HS-5 (cell line): ENCODE results near the gene FCN2.

Experiments used
- DNase-seq: peaks from one replicate; pipeline ENCODE4 v3.0.0-alpha.2; 2012; ENCODE audit warnings: low read depth

Gene FCN2

DNA sequence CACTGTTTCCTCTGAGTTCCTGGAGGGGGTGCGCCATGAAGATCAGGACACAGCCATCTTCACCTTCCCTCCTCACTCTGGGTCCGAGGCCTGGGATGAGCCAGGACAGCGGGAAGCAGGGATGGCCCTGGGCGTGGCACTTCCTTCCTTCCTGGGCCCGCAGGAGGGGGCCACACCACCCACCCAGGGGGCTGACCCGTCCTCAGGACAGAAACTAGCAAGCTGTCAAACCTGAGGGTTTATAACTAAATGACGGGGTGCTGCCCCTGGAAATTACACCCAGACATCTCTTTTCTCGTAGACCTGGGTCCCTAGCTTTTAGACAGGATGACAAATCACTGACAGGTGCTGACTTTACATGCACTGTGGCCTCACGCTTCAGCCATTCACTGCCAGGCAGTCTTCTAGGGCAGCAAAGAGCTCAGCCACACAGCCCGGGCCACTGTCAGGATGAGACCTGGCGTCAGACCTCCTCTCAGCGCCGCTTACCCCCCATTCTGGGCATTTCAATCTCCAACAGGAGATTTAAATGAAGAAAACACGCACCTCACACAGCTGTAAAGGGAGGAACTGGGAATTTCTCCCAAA is 8.1 kb downstream of the FCN2 start:
- DNase-seq, result no peak

DNA sequence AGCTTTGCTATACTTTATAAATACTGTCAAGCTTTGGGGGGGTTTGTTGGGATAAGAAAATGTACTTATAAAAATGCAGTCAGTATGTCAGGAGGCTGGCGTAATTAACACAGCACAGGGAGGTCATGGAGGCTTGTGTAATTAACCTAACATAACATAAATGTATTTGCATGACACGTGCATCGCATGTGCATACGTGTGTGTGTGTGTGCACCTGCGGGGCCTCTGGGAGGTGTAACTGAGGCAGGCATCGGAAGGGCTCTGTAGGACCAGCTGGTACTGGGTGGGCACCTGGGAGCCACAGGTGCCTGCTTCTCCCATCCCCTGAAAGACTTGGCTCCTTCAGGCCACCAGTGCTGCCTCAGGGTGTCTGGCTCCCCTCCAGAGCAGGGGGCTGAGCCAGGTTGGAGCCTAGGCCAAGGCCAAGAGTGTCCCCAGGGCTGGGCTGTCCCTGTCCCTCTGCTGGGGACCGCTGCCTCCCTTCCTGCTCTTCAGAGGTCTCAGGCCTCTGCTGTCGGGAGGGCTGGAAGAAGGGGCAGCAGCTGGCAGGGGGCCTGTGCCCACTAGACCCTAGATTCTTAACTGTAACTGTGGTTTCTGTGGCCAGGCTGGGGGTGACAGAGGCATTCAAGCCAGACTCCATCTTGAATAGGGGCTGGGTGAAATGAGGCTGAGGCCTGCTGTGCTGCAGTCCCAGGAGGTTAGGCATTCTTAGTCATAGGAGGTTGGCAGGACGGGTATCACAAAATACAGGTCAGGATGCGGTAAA is 9.0 kb downstream of the FCN2 start:
- DNase-seq, result no peak

DNA sequence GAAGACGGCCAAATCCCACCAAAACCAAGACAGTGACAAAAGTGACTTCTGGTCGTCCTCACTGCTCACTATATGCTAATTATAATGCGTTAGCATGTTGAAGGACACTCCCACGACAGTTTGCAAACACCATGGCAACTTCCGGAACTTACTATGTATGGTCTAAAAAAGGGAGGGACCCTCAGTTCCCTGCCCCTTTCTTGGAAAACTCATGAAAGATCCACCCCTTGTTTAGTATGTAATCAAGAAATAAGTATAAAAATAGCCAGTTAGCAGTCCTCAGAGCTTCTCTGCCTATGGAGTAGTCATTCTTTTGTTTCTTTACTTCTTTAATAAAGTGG is 9.5 kb downstream of the FCN2 start:
- DNase-seq, result no peak

- DNase-seq, result no peak
Measured at GRCh38 chr9:134891053-134891452, 10.4 kb downstream of the FCN2 start.

DNA sequence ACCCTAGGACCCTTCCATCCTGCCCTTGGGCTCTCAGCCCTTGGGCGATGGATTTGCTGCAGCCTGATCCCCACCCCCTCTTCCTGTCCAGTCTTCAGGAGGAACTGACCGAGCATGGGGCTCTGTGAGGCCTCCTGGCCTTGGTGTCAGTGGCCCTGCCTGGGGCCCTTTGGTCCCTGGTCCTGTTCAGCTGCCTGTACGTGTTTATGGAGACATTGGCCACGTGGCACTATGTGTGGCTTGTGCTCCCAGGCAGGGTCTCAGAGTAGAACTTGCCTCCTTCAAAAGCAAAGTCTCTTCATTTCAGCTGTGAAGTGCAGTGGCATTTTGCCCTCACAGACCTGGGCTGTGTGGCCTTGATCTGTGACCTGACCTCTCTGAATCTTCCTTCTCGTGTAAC is 11.1 kb downstream of the FCN2 start:
- no peak for DNase-seq

GRCh38 chr9:134892221-134892620 is 11.6 kb downstream of the FCN2 start:
- DNase-seq, result no peak

GRCh38 chr9:134892820-134893420 is 12.3 kb downstream of the FCN2 start:
- DNase-seq, result no peak

GRCh38 chr9:134894136-134894860 is 13.7 kb downstream of the FCN2 start:
- DNase-seq, result no peak

GRCh38 chr9:134895097-134895496 is 14.5 kb downstream of the FCN2 start:
- no peak for DNase-seq

DNA sequence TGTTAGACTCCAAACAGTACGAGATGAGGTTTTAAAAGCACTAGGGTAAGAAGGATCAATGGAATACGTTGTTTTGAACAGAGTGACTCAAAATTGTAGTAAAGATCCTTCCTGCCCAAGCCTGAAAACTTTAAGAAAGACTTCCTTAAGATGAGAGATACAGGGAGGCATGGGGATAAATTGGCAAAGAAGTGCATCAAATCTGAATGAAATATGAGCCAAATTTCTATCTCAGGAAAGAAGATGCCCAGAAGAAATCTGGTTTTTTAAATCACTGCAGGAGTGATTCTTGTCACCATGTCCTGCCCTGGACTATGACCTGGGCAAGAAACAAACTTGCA is 14.9 kb downstream of the FCN2 start:
- no peak for DNase-seq

DNA sequence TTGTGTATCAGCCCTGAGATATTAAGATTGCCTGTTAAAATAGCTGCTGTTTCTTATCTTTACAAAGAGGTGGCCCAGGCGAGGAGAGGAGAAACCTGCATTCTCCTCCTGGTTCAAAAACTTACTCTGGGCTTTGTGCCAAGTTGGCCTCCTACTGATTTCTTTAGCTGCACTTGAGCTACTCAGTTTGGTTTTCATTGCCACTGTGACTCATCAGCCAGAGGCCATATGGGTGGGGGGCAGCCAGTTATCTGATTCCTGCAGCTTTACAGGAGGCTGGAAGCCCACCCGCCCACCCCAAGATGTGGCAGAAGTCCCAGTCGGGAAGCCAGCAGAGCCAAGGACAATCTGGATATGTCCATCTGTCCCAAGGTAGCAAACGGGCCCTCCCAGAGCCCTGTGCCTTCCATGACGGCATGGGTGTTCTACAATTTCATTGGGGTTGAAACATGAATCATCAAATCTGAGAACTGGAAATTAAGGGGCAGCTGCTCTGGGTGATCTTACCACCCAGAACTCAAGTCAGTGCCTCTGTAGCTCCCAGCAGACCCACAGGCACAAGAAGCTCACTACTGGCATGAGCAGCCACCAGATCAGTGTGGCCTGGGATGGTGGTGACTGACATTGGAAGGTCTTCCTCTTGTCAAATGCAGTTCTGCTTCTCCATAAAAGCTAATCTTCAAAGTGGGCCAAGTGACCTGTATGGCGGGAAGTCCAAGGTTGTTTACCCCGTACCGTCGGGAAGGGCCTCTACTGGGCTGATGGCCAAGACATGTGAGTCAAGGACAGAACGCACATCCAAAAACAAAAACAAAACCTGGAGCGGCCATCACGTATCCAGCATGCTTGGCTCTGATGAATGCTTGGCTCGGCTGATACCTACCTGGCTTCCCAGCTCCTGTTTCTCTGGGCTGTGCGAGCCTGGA is 15.6 kb downstream of the FCN2 start:
- no peak for DNase-seq

- DNase-seq, result no peak
Measured at GRCh38 chr9:134896834-134897583, 16.4 kb downstream of the FCN2 start.

- DNase-seq, result no peak
Measured at GRCh38 chr9:134897584-134898170, 17.1 kb downstream of the FCN2 start.

DNA sequence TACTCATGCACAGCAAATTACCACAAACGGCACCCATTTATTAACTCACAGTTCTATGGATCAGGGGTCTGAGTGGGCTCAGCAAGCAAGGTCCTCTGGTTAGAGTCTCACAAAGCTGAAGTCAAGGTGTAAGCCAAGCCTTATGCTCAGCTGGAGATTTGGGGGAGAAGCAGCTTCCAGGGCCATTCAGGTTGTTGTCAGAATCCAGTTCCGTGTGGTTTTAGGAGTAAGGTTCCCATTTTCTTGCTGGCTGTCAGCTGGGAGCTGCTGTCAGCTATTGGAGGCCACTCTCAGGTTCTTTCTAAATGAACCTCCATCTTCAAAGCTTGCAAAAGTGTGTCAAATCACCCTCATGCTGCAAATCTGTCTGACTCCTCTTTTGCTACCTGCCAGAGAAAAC is 17.7 kb downstream of the FCN2 start:
- no peak for DNase-seq

GRCh38 chr9:134899168-134899567 is 18.6 kb downstream of the FCN2 start:
- no peak for DNase-seq

- no peak for DNase-seq
Measured at GRCh38 chr9:134899818-134900217, 19.2 kb downstream of the FCN2 start.

DNA sequence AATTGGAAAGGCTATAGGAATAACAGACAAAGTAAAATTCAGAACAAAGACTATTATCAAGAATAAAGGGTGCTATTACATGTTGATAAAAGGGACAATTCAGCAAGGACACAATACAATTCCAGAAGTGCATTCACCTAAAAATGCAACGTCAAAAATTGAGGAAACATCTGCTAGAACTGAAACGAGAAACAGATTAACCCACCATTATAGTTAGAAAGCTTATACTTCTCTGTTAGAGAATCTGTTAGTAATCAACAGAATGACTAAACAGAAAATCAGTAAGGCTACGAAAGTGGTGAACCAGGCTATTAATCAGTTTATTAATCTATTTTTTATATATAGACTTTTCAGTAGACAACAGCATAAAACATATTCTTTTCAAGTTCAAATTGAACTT is 22.3 kb downstream of the FCN2 start:
- no peak for DNase-seq

DNA sequence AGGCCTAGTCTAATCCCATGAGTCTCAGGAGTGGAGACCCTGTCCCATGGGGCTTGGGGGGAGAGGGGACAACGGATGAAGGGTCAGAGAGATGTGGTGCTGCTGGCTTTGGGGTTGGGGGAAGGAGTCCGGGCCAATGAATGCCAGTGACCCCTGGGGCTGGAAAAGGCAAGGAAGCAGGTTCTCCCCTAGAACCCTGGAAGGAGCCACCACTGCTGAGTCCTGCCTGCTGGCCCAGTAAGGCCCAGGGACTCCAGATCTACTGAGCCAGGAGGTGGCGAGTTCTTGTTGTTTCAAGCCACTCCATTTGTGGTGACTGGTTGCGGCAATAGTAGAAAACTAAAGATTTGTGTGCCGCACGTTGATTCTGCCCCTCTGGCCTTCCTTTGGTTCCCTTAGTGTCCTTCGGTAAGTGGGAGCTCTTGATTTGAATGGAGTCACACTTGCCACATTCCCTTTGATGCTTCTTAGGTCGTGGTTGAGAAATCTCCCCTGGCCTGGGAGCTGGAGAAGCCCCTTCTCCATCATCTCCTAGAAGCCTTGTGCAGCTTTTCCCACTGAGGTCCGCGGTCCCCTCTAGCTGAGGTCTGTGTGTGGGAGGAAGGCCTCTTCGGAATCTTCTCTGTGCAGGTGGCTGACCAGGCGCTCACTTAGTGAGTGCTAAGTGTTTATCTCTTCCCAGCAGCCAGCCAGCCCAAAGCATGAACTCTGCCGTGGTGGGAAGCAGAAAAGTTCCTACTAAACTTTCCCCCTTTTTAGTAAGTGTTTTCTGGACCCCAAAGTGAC is 28.1 kb downstream of the FCN2 start:
- no peak for DNase-seq

DNA sequence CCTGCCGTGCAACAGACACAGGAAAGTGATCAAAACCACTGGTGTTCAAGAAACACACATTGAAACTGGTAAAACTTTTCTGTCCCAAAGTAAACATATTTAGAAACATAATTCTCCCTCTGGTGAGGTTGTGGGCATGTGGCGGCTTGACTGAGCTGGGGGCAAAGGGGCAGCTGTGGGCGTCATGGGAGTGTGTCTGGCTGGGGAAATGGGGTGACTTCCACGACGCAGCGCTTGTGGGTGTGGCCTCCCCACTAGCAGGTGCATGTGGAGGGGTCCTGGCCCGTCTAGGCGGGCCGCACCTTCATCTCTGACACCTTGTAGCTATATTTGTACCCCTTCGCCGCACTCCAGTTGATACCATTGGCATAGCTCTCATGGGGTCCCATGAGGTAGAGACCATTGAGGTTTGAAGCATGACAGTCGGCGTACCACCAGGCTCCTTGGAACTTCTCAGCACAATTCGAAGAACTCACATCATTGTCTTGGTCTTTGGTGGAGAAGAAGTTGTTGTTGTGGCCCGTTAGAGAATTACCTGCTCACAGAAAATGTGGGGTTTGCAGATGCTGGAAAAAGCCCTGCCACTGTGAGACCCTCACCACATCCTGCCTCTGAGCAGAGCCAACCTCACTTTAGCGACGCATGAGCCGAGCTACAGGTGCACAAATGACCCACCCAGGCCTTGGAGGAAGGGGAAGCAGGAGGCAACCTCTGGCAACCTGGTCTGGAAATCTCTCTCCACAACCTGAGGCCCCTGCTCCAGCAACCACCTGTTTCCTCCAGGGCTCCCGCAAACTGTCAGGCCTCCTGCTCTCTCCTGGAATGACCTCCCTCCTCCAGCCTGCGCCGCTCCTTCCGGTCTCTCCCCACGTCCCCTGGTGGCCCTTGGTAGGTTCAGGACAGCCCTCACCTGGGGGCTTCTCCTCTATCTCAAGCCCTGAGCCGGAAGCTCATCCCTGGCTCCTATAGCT is 29.2 kb downstream of the FCN2 start:
- DNase-seq, result no peak
